HG03280 (cell line): ENCODE measurements around the gene IRF2BPL.
"Not testable (repeated sequence)": the region's sequence is repeated elsewhere in the genome, so short reads cannot be mapped to it uniquely, and the experiment has no call there.

ENCODE experiments used
- ATAC-seq: cut with Tn5 transposase; IDR thresholded peaks from one replicate; pipeline ENCODE4 v1.9.1; 2021; ENCODE audit warnings: mild to moderate bottlenecking, moderate library complexity; ENCODE audit not compliant: unreplicated experiment

The IRF2BPL gene

DNA sequence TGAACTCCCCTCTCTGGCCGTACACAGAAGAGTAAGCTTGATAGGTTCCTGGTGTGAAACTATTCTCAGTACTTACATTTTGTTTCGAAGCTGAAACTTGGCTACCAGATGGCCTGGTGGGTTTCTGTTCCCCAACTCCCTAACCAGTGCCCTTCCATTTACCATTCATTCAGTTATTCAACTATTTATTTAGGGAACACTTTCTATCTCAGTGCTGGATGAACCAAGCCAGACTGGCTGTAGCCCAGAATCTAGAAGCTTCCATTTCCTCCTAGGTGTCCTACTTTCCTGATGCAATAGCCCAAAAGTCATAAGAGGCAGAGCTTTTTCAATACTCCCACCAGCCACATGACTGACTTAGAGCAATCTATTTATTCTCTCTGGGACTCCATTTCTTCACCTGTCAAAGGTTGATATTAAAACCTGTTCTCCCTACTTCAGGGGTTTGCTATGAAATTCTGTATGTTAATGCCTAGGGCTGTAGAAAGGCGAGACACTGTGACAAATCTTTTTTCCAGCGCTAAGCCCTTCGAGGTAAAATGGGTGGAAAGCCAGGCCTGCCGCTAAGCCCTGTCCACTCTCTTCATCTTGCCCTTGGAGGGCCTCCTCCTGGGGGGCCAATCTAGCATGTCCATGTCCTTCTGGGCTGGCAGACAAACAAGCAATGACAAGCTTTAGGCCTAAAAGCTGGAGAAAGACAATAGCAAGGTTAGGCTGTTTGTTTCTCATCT, 8.1 kb upstream of the IRF2BPL start:
- ATAC-seq, result no peak

DNA sequence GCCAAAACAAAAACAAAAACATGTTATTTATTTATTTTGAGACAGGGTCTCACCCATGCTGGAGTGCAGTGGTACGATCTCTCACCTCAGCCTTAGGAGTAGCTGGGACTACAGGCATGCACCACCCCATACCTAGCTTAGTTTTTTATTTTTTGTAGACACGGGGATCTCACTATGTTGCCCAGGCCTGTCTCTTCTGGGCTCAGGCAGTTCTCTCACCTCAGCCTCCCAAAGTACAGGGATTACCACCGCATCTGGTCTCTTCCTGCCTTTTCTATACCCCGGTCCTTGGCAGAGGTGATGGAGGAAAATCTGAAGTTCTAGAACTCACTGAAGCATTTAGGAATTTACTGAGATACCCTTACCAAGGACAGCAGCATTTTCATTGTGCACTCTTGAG, 6.8 kb upstream of the IRF2BPL start:
- no peak for ATAC-seq

- peak; percentile 64 for ATAC-seq
Observed at GRCh38 chr14:77033622-77034589, 5.4 kb upstream of the IRF2BPL start.

GRCh38 chr14:77032844-77033621, 4.5 kb upstream of the IRF2BPL start:
- ATAC-seq, result peak; percentile 13

DNA sequence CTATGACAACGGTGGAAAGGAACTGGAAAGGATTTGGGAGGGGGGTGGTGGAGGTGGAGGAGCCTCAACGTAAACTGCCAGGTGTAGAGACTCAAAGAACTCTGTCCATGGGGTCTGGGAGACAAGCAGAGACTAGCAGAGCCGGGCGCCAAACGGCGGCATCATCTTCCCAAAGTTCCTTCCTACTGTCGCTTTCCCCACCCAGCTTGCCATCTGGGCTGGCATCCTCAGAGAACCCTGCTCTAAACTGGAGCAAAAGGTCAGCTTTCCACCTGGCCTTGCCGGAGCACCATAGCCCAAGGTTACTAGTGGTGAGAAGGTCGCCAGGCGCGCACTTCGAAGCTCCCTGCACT, 4.0 kb upstream of the IRF2BPL start:
- ATAC-seq, result no peak

- ATAC-seq, result no peak
Observed at GRCh38 chr14:77031759-77032490, 3.4 kb upstream of the IRF2BPL start.

DNA sequence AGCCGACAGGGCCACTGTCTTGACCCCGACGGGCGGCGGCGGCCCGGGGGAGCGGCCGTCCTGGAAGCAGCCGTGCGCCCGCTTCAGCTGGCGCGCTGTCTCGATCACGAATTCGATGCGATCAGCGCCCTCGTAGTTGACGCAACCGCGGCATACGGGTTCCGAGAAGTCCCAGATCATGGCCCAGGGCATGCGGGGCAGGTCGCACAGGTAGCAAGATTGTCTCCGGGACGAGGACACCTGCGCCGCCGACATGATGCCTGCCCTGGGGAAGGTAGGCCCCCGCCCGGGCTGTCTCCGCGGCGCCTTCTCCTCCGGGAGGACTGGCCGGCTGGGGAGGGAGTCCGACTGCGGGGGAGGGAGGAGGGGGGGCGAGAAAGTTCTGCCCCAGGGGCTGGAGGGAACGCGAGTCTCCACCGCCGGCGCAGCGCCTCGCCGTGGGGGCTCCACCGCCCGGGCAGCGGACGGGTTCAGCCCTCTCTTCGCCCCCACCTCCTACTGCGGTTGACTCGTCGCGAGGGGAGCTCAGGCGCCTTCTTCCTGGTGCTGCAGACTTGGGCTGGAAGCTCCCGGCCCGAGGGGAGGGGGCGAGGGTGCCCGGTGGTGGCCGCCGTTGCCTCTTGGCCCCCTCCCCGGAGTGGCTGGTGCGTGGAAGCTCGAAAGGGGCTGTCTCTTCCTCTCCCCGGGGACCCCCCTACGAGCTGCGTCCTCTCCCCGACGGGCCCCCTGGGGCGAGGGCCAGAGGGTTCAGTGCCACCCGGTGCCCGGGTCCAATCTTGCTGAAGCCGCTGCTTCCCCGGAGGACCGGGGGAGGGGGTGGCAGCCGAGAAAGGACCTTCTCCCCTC, 747 bp downstream of the IRF2BPL start:
- ATAC-seq, result peak; percentile 21

- peak; percentile 15 for ATAC-seq
Observed at GRCh38 chr14:77026930-77027537, 1.5 kb downstream of the IRF2BPL start.

DNA sequence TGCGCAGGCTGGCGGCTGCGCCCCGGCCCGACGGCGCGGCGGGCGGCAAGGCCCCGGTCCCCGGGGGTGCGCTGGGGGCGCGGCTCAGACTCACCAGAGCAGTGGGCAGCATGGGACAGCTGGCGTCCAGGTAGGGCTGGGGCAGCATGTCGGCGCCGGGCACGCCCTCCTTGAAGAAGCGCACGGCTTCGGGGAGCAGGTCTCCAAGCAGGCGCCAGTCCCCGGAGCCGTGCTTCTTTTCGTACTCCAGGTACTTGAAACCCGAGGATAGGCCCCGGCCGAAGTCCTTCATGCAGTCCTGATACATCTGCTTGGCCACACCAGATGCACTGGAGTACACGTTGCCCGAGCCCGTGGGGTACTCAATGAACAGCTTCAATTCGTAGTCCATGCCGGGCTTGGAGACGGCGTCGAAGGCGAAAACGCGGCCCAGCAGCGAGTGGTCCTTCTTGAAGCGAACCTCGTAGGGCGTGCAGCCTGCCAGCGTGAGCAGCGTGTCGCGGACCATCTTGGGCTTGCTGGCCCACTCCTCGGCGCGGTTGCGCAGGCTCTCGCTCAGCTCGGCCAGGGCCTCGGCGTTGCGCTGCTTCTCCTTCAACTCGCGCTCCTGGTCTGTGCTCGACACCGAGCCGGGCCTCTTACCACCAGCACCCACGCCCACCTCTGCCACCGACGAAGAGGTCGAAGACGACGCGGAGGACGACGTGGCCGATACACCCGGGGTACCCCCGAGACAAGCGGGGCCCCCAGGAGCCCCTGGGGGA, 2.2 kb downstream of the IRF2BPL start:
- ATAC-seq, result no peak

GRCh38 chr14:77025744-77026165, 2.8 kb downstream of the IRF2BPL start:
- ATAC-seq, result no peak

GRCh38 chr14:77024171-77024691, 4.3 kb downstream of the IRF2BPL start:
- no peak for ATAC-seq

DNA sequence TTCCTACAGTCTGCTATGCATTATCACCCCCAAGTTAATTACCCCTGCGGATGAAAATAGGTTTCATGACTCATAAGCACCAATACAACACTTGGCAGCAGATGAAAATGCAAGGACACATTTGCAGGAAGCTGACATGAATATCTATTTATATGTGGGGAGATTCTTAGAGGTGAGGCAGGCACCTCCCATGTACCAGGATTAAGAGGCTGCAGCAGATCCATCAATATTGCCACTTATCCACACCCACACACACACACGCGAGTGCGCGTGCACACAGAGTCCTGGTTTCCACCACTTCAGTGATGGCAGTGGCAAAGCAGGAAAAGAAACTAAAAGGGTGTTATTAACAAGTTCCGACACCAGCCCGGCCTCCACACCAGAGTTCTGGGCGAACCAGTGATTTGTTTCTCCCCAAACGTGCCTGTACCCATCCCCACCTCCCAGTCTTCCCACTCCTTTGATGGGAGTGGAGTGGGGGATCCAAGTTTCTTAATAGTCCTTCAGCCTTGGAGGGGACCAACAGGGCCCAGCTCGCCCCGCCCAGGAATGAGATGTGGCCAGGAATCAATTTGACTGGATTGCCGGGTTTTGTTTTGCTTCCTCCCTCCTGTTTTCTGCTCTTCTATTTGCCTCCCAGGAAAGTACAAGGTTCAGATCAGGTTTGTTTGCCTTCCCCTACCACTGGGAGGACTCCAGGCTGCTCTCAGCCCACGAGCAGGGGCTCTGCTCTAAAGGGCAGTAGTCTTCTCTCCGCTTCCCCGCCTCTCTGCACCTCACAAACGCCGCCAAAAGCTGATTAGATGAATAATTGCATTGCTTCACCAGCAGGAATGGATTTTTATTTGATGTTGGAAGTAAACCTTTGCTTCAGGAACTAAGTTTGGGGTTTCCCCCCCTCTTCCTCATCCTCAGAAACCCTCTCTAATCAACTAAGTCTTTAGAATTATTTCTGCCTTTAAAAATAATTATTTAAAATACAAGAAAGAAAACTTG, 5.2 kb downstream of the IRF2BPL start:
- ATAC-seq, result no peak

GRCh38 chr14:77022236-77022852, 6.2 kb downstream of the IRF2BPL start:
- no peak for ATAC-seq

GRCh38 chr14:77021424-77021823, 7.1 kb downstream of the IRF2BPL start:
- not testable (repeated sequence) for ATAC-seq

DNA sequence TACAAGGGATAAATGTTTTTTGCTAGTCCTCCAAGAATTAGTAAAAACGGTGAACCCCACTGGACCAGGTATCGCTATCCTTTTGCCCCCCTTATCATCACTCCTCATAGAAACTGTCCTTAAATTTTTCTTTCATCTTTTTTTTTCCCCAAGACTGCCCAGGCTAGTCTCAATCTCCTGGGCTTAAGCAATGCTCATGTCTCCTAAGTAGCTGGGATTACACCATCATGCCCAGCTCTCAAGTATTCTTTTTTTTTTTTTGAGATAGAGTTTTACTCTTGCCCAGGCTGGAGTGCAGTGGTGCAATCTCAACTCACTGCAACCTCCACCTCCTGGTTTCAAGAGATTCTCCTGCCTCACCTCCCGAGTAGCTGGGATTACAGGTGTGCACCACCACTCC, 9.7 kb downstream of the IRF2BPL start:
- ATAC-seq, result no peak

GRCh38 chr14:77017666-77018065, 10.8 kb downstream of the IRF2BPL start:
- ATAC-seq, result no peak

- ATAC-seq, result no peak
Observed at GRCh38 chr14:77014734-77015133, 13.8 kb downstream of the IRF2BPL start.
